PC-3 (cell line): ENCODE results near the gene EPG5.

ENCODE experiments used
- CTCF ChIP-seq: fragments of 300-600 bp; sonication (generic); conservative IDR thresholded peaks from 2 replicates; pipeline ENCODE4 v1.5.1; 2017; ENCODE audit warnings: antibody characterized with exemption, low read depth, mild to moderate bottlenecking, low read length
- EZH2 ChIP-seq: fragments of 300-600 bp; sonication (generic); IDR thresholded peaks from one replicate; pipeline ENCODE4 v1.6.1; 2017; ENCODE audit warnings: antibody characterized with exemption, mild to moderate bottlenecking, low read length; ENCODE audit not compliant: unreplicated experiment
- EZH2phosphoT487 ChIP-seq: fragments of 300-600 bp; sonication (generic); IDR thresholded peaks from 2 replicates; pipeline ENCODE4 v1.6.1; 2018; ENCODE audit warnings: mild to moderate bottlenecking, antibody characterized with exemption, low read length, borderline replicate concordance

DNA sequence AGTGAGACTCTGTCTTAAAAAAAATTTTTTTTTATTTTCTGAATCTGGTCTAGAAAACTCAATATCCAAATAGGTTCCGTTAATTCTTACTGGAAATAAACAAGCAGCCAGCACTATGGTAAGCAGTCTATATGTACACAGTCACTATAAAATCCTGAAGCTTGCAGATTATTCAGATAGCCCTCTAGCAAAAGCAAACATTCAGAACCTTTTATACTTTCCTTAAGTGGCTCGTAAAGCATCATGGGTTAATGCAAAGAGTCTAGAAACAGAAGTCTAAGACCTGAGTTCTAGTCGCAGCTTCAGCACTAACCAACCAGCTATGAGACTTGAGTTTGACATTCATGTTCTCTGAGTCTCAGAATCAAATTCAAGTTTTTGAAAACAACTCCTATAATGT is 89.7 kb downstream of the EPG5 start:
- TF ChIP-seq CTCF (no peak), EZH2phosphoT487 (no peak), EZH2 (no peak)
